PFSK-1 (cell line): ENCODE results near the gene IGF2BP3.

ENCODE experiments used
- FOXP2 ChIP-seq: optimal IDR thresholded peaks from 2 replicates; pipeline ENCODE3; 2011; ENCODE audit warnings: borderline replicate concordance, control low read depth, inconsistent platforms; ENCODE audit not compliant: insufficient read depth; ENCODE audit errors: extremely low read length, extremely low read depth
- POLR2AphosphoS5 ChIP-seq: IDR thresholded peaks from 2 replicates; pipeline ENCODE4 v1.6.1; 2012; ENCODE audit warnings: low read depth, mild to moderate bottlenecking, control low read depth, low read length, moderate library complexity
- SIN3A ChIP-seq: IDR thresholded peaks from 2 replicates; pipeline ENCODE4 v1.6.1; 2012; ENCODE audit warnings: mild to moderate bottlenecking, low read length, moderate library complexity, borderline replicate concordance; ENCODE audit not compliant: insufficient read depth
- TAF1 ChIP-seq: IDR thresholded peaks from 2 replicates; pipeline ENCODE4 v1.6.1; 2012; ENCODE audit warnings: low read length, control low read depth, borderline replicate concordance; ENCODE audit not compliant: insufficient read depth
- TF ChIP-seq, protein P1 (sequence below), 2 experiments: IDR thresholded peaks; 2 replicates each; pipeline versions ENCODE4 v1.6.1 to v1.8.0; 2011 to 2012; ENCODE audit warnings: low read depth in 2 of 2, low read length in 2 of 2, control low read depth in 1 of 2, inconsistent platforms in 1 of 2, mild to moderate bottlenecking in 1 of 2, moderate library complexity in 1 of 2; ENCODE audit not compliant: insufficient read depth in 1 of 2

IGF2BP3 gene

DNA sequence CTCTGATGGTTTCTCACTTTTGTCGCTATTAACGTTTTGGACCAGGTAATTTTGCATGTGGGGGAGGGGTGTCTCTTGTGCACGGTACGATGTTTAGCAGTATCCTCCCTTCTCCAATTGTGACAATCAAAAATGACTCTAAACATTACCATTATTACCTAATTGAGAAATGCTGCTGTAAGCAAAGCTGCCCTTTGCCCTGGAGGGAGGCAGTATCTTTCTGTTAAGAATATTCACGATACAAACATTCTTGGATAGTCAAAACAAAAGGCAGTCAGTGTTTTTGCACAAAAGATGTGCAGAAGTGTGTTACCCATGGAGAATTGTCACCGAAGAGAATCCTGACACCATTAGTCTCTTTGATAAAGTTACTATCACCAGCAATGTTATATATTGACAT is 161.5 kb downstream of the IGF2BP3 start:
- no peak for TF ChIP-seq SIN3A
- TF ChIP-seq TAF1 = no peak
- TF ChIP-seq FOXP2 = no peak
- TF ChIP-seq, protein P1, sequence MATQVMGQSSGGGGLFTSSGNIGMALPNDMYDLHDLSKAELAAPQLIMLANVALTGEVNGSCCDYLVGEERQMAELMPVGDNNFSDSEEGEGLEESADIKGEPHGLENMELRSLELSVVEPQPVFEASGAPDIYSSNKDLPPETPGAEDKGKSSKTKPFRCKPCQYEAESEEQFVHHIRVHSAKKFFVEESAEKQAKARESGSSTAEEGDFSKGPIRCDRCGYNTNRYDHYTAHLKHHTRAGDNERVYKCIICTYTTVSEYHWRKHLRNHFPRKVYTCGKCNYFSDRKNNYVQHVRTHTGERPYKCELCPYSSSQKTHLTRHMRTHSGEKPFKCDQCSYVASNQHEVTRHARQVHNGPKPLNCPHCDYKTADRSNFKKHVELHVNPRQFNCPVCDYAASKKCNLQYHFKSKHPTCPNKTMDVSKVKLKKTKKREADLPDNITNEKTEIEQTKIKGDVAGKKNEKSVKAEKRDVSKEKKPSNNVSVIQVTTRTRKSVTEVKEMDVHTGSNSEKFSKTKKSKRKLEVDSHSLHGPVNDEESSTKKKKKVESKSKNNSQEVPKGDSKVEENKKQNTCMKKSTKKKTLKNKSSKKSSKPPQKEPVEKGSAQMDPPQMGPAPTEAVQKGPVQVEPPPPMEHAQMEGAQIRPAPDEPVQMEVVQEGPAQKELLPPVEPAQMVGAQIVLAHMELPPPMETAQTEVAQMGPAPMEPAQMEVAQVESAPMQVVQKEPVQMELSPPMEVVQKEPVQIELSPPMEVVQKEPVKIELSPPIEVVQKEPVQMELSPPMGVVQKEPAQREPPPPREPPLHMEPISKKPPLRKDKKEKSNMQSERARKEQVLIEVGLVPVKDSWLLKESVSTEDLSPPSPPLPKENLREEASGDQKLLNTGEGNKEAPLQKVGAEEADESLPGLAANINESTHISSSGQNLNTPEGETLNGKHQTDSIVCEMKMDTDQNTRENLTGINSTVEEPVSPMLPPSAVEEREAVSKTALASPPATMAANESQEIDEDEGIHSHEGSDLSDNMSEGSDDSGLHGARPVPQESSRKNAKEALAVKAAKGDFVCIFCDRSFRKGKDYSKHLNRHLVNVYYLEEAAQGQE (IDR thresholded peaks at IDR 0.05; ENCODE audit: insufficient read depth in 1 of 2, low read depth in 2 of 2, low read length in 2 of 2) = no peak
- no peak for TF ChIP-seq POLR2AphosphoS5

DNA sequence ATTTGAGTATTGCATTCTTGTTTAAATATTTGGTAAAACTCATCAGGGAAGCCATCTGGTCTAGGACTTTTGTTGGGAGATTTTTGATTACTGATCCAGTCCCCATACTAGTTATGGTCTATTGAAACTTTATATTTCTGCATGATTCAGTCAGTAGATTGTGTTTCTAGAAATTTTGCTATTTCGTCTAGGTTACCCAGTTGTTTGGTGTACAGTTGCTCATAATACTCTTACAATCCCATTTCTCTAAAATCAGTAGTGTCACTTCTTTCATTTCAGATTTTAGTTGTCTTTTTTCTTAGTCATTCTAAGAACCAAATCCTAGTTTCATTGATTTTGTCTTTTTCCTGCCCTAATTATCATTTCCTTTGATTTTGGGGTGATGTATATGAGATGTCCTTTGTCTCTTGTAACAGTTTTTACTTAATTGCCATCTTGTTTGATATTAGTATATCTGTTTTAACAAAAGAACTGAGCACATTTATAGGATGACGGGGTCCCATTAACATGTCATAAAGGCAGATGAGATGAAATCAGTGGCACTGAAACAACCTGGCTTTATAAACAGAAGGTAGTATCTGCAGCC is 163.3 kb downstream of the IGF2BP3 start:
- TF ChIP-seq TAF1 (no peak), POLR2AphosphoS5 (no peak), FOXP2 (no peak), SIN3A (no peak)
- TF ChIP-seq, protein P1 (IDR thresholded peaks at IDR 0.05; ENCODE audit: insufficient read depth in 1 of 2, low read depth in 2 of 2, low read length in 2 of 2) = no peak

DNA sequence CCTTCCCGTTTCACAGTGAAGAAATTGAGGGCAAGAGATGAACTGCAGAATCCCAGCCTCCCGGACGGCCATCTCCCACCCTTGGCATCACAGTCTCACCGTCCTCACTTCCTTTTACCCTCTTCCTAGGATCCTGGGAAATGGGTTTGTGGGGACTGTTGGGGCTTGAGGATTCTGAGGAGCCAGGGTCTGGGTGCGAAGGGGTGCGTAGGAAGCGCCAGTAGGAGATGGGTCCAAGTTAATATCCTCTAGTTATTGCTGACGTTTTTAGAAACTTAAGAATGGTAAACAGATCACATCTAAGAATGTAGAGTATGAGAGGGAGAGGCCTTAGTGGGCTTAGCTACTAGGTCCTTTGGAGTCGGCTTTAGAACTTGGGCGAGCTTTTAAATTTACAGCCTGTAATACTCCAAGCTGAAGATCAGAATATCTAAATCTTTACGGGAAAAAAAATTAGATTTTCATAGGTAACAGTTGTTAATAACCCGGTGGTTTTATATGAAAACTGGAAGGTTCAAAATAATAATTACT is 170.5 kb downstream of the IGF2BP3 start:
- TF ChIP-seq FOXP2 = no peak
- TF ChIP-seq TAF1 = no peak
- TF ChIP-seq POLR2AphosphoS5 = no peak
- no peak for TF ChIP-seq SIN3A
- TF ChIP-seq, protein P1 (IDR thresholded peaks at IDR 0.05; ENCODE audit: insufficient read depth in 1 of 2, low read depth in 2 of 2, low read length in 2 of 2) = no peak

DNA sequence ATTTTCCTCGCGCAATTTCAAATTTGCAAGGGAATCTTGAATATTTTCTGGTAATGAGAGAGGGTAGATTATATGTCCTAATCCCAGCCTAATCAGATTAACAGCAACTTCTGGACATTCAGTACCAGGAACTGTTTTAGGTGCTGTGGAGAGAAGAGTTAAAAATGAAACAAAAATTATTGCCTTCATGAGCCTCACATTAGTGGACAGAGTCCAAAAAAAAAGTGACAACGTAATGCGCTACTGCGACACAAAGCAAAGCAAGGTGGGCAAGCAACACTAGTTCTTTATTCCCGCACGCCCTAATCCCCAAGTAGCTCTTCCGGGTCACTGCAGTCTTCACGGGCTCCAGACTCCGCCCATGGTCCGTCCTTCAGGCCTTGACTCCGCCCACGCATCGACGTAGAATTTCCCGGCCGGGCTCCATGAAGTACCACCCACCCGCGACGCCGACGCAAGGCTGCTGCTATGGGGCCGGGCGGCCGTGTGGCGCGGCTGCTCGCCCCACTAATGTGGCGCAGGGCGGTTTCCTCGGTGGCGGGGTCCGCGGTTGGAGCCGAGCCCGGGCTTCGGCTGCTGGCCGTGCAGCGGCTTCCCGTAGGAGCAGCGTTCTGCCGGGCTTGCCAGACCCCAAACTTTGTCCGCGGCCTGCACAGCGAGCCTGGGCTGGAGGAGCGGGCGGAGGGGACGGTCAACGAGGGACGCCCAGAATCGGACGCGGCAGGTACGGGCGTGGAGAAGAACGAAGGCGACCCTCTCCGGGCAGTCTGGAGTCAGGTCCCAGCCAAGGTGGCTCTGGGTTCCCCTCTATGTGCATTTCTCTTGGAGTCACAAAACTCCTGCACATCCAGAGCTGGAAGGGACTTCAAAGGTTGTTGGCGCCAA is 171.2 kb downstream of the IGF2BP3 start, which contains the start of gene MALSU1:
Gene MALSU1, plus strand, starts transcription at position 455 of the 885 bp plus-strand sequence. Its CDS starts 14 bp downstream, at position 469.
- TF ChIP-seq TAF1 (peak; percentile 78; the same call in 1 of the 2 replicates), POLR2AphosphoS5 (peak; percentile 94), SIN3A (peak; percentile 93; the same call in 1 of the 2 replicates), FOXP2 (no peak)
- TF ChIP-seq, protein P1 (IDR thresholded peaks at IDR 0.05; ENCODE audit: insufficient read depth in 1 of 2, low read depth in 2 of 2, low read length in 2 of 2) = no peak
